Natural killer cell treated with Interleukin-12 subunit alpha and Interleukin-12 subunit beta and Interleukin-15 and Interleukin-18, amount 100 ng/mL, for 72 hours (primary cell): ENCODE data around the gene POLR3C. TPM values are rescaled to one million over a fixed set of nuclear protein-coding genes. Genes with fewer than 3 reads are reported as not detected.
"Not testable (repeated sequence)": the region's sequence is repeated elsewhere in the genome, so short reads cannot be mapped to it uniquely, and the experiment has no call there.

Experiments
- ATAC-seq, 2 donors: fragments of 150-1000 bp; cut with Tn5 transposase in 1 of 2; sonication (Bioruptor Pico), chemical (Tn5 transposase) in 1 of 2; 2 replicates each; pipeline ENCODE4 v1.10.0; 2021
- DNase-seq: peaks from one replicate; pipeline ENCODE4 v3.0.0; 2022; ENCODE audit warnings: low spot score
- H3K27ac Mint-ChIP-seq, 2 donors: 1 replicate in 1 of 2; 2 replicates in 1 of 2; pipeline ENCODE4 v1.8.0; 2022; ENCODE audit warnings: mixed read lengths in 2 of 2, mild to moderate bottlenecking in 1 of 2, moderate library complexity in 1 of 2
- H3K27me3 Mint-ChIP-seq, 2 donors: 1 replicate in 1 of 2; 2 replicates in 1 of 2; pipeline ENCODE4 v1.8.0; 2022; ENCODE audit warnings: mixed read lengths in 2 of 2
- H3K36me3 Mint-ChIP-seq: one replicate; pipeline ENCODE4 v1.8.0; 2022; ENCODE audit warnings: mixed read lengths
- H3K4me1 Mint-ChIP-seq, 2 donors: 1 replicate in 1 of 2; 2 replicates in 1 of 2; pipeline ENCODE4 v1.8.0; 2022; ENCODE audit warnings: low read depth in 2 of 2, mixed read lengths in 2 of 2, mild to moderate bottlenecking in 1 of 2
- H3K4me3 Mint-ChIP-seq: one replicate; pipeline ENCODE4 v1.8.0; 2022; ENCODE audit warnings: mixed read lengths
- H3K9me3 Mint-ChIP-seq: 2 replicates; pipeline ENCODE4 v1.8.0; 2022; ENCODE audit warnings: mixed read lengths
- total RNA-seq, 2 donors: library from RNA; stranded (reverse); gene quantifications; one replicate each; pipeline ENCODE4 v1.2.3, GENCODE V29; 2022

Gene POLR3C
- total RNA-seq, 2 donors from 2014 or later, result 51.4 to 87.4 TPM

DNA sequence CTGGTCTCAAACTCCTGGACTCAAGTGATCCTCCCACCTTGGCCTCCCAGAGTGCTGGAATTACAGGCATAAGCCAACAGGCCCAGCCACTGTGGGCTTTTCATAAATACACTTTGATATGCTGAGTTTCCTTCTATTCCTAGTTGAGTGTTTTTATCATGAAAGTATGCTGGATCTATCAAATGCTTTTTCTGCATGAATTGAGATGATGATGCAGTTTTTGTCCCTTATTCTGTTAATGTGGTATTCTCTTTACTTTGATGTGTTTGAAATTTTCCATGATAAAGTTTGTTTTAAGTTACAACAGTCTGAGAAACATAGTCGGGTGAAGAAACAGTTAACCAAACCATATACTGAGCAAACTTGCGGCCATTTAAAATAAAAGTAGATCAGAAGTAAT is 24.2 kb upstream of the POLR3C start:
- Mint-ChIP-seq H3K4me3 (no peak overlapping the region), H3K27me3 (no peaks in the 10 kb centered on the region), H3K27ac (peak overlapping the region in 1 of 2 donors; percentile 57), H3K9me3 (peaks cover 13% of the 10 kb centered on the region), H3K4me1 (peaks cover 46 to 65% of the 10 kb centered on the region in 2 donors), H3K36me3 (peaks cover 41% of the 10 kb centered on the region)
- DNase-seq (no peak), ATAC-seq (no peak)

DNA sequence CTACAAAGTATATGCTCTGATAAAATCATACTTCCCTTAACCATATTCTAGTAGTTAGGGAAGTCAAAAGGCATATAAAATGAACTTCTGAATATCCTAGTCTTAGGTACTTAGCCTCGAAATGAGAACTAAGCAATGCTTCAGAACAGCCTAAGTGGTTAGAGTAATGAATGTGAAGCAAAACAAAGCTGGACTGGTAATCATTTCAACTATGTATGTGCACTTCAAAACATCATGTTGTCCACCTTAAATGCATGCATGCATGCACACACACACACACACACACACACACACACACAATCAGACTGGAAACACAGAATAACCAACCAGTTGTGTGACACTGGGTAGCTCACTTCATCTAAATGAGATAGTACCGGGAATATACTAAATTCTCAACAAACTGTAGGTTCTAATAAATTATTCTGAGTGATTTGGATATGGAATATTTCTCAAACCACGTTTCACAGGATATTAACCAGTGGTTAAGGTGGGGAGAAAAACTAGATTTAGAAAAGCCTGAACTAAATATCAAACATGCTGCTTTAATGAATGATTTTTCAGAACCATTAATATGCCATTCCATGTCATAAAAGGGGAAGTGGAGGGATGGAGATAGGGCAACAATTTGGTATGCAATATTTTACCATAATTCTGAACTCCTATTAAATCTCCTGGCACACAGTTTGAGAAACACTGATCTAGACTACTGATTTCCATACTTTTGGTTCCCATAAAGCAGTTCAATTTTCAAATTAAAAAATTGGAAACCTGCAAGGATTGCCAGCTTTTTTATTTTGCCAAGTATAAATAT is 19.6 kb upstream of the POLR3C start:
- H3K4me1 Mint-ChIP-seq, result peaks cover 55 to 56% of the 10 kb centered on the region in 2 donors
- no peak overlapping the region for H3K4me3 Mint-ChIP-seq
- DNase-seq, result no peak
- H3K36me3 Mint-ChIP-seq, result peaks cover 7% of the 10 kb centered on the region
- ATAC-seq, result no peak
- H3K9me3 Mint-ChIP-seq, result no peaks in the 10 kb centered on the region
- H3K27ac Mint-ChIP-seq, result peak overlapping the region in 1 of 2 donors; percentile 54
- H3K27me3 Mint-ChIP-seq, result no peaks in the 10 kb centered on the region

- ATAC-seq, result no peak
- Mint-ChIP-seq H3K4me3 (no peak overlapping the region), H3K36me3 (peaks cover under 1% of the 10 kb centered on the region), H3K27ac (peak overlapping the region in 1 of 2 donors; percentile 54), H3K27me3 (no peaks in the 10 kb centered on the region), H3K9me3 (no peaks in the 10 kb centered on the region), H3K4me1 (peaks cover 49 to 50% of the 10 kb centered on the region in 2 donors)
- DNase-seq, result no peak
Observed at GRCh38 chr1:145805057-145805456, 18.9 kb upstream of the POLR3C start.

GRCh38 chr1:145806408-145806807 is 17.6 kb upstream of the POLR3C start:
- H3K36me3 Mint-ChIP-seq, result no peaks in the 10 kb centered on the region
- H3K9me3 Mint-ChIP-seq, result no peaks in the 10 kb centered on the region
- ATAC-seq, result no peak
- no peak for DNase-seq
- no peak overlapping the region for H3K4me3 Mint-ChIP-seq
- peaks cover 40 to 44% of the 10 kb centered on the region in 2 donors for H3K4me1 Mint-ChIP-seq
- H3K27me3 Mint-ChIP-seq, result no peaks in the 10 kb centered on the region
- H3K27ac Mint-ChIP-seq, result no peak overlapping the region

- DNase-seq (no peak), ATAC-seq (no peak)
- Mint-ChIP-seq H3K4me1 (peaks cover 36 to 40% of the 10 kb centered on the region in 2 donors), H3K9me3 (no peaks in the 10 kb centered on the region), H3K27me3 (no peaks in the 10 kb centered on the region), H3K27ac (no peak overlapping the region), H3K36me3 (no peaks in the 10 kb centered on the region), H3K4me3 (no peak overlapping the region)
Observed at GRCh38 chr1:145806844-145807243, 17.2 kb upstream of the POLR3C start.

- not testable (repeated sequence) for H3K4me1 Mint-ChIP-seq, H3K36me3 Mint-ChIP-seq, H3K27ac Mint-ChIP-seq, H3K4me3 Mint-ChIP-seq, H3K9me3 Mint-ChIP-seq, H3K27me3 Mint-ChIP-seq, DNase-seq
- ATAC-seq, result peak in 1 of 2 donors; percentile 52
Observed at GRCh38 chr1:145812977-145813810, 10.8 kb upstream of the POLR3C start.

- not testable (repeated sequence) for H3K27ac Mint-ChIP-seq, H3K4me3 Mint-ChIP-seq, H3K27me3 Mint-ChIP-seq, H3K9me3 Mint-ChIP-seq, H3K4me1 Mint-ChIP-seq, H3K36me3 Mint-ChIP-seq, DNase-seq
- peak; percentile 55 to 64 for ATAC-seq
Observed at GRCh38 chr1:145818095-145818494, 5.9 kb upstream of the POLR3C start.

- H3K4me3 Mint-ChIP-seq, result peak overlapping the region; percentile 93
Observed at GRCh38 chr1:145822779-145823331, 1.1 kb upstream of the POLR3C start.

DNA sequence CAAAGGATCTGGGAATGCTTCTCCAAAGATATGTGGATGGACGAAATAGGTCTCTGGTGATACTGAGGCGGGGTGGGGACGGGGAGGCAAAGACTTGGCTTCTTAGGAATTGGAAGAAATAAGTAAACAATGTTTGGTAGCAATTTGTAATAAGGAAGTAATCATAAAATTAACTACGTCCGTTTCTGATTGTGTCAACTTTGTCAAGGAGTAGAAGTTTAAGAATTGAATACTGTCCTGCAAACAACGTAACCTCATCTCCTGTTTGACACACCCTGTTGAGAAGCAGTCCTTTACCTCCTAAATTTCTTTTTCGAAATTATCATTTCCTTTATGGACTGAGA is 471 bp downstream of the POLR3C start:
- peak overlapping the region; percentile 93 for H3K4me3 Mint-ChIP-seq
- no peak for ATAC-seq

More at GRCh38 chr1:145822779-145823331, 1.1 kb upstream of the POLR3C start:
- Mint-ChIP-seq H3K27ac (peak overlapping the region; percentile 85 to 97), H3K36me3 (peaks cover 15% of the 10 kb centered on the region), H3K4me1 (peaks cover 21 to 24% of the 10 kb centered on the region in 2 donors)
- H3K9me3 Mint-ChIP-seq, H3K27me3 Mint-ChIP-seq, DNase-seq: not testable (repeated sequence)
- peak; percentile 17 for ATAC-seq

DNA sequence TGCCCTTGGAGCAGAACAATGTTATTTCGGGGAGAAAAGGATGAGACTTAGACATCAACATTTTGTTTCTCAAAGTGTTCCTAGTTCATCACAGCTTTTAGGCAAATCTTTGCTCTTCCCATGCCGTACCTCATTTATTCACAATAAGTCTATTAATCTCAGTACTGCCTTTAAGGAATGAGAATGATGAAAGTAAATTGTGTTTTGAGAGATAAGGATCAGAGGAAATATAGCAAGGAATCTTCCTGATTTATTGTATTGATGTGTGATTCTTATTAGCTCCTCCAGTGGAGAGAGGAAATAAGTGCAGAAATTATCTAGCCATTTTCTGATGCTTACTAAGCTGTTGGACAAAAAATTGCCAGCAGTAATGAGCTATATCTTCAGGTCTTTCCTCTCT is 2.0 kb downstream of the POLR3C start:
- Mint-ChIP-seq H3K9me3 (no peaks in the 10 kb centered on the region), H3K36me3 (peaks cover 39% of the 10 kb centered on the region), H3K4me3 (peak overlapping the region; percentile 93), H3K27ac (peak overlapping the region in 1 of 2 donors; percentile 97), H3K27me3 (no peaks in the 10 kb centered on the region), H3K4me1 (peaks cover 27 to 32% of the 10 kb centered on the region in 2 donors)
- DNase-seq, result no peak
- ATAC-seq, result no peak

More for the DNA sequence above, 471 bp downstream of the POLR3C start:
- Mint-ChIP-seq H3K9me3 (no peaks in the 10 kb centered on the region), H3K36me3 (peaks cover 32% of the 10 kb centered on the region), H3K27ac (peak overlapping the region; percentile 85 to 97), H3K27me3 (no peaks in the 10 kb centered on the region), H3K4me1 (peaks cover 28 to 30% of the 10 kb centered on the region in 2 donors)
- DNase-seq, result no peak

DNA sequence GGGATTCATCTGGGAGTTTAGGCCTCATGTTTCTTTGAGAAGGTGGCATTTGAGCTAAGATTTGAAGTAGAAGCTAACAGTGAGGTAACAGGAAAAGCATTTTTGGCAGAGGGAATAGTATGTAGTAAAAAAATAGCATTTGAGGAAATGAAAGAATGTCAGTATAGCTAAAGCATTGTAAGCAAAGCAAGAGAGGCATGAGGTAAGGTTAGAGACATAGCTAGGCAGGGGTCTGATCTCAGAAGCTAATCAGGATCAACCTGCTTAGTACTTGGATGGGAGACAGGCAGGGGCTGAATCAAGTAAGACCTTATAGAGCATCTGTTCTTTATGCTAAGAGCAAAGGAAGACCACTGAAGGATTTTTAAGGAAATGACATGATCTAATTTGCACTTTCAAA is 4.0 kb downstream of the POLR3C start:
- Mint-ChIP-seq H3K9me3 (no peaks in the 10 kb centered on the region), H3K36me3 (peaks cover 49% of the 10 kb centered on the region), H3K27me3 (no peaks in the 10 kb centered on the region), H3K4me1 (peaks cover 33 to 38% of the 10 kb centered on the region in 2 donors), H3K4me3 (no peak overlapping the region), H3K27ac (peak overlapping the region; percentile 33 to 97)
- ATAC-seq (no peak), DNase-seq (no peak)

DNA sequence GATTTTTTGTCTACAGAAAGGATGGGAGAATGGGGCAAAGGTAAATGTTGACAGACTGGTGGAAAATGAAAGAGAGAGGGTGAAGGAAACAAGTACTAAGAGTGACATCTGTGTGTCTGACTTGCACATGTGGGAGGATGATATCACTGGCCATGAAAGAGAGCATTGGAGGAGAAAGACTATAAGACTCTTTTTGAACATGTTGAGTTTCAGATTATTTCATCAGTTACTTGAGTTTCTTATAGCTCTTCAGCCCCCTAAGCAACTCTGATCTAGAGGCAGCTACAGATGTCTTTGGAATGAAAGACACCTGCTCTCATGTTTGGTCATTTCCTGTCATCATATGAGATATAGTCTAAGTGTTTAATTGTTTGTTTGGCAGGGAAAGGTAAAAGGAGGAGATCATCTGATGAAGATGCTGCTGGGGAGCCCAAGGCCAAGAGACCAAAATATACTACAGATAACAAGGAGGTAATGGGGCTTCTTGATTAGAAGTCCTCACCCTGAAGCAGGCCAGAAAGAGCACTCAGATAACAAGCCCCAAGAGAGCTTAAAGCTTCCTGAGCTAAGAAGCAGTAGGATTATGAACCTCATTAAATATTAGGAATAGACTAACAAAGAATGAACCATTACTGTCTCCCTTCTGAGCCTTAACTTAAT is 4.5 kb downstream of the POLR3C start:
- H3K9me3 Mint-ChIP-seq, result no peaks in the 10 kb centered on the region
- H3K36me3 Mint-ChIP-seq, result peaks cover 53% of the 10 kb centered on the region
- ATAC-seq, result no peak
- H3K27me3 Mint-ChIP-seq, result no peaks in the 10 kb centered on the region
- H3K27ac Mint-ChIP-seq, result peak overlapping the region; percentile 33 to 97
- H3K4me3 Mint-ChIP-seq, result no peak overlapping the region
- H3K4me1 Mint-ChIP-seq, result peaks cover 33 to 38% of the 10 kb centered on the region in 2 donors
- DNase-seq, result no peak

GRCh38 chr1:145830810-145831209 is 6.8 kb downstream of the POLR3C start:
- not testable (repeated sequence) for ATAC-seq, H3K9me3 Mint-ChIP-seq, H3K4me3 Mint-ChIP-seq, H3K27me3 Mint-ChIP-seq, H3K27ac Mint-ChIP-seq, DNase-seq
- H3K36me3 Mint-ChIP-seq, result peaks cover 54% of the 10 kb centered on the region
- H3K4me1 Mint-ChIP-seq, result peaks cover 28 to 34% of the 10 kb centered on the region in 2 donors
